Astrocyte (in vitro differentiated cells and primary cell): ENCODE results near the gene PCSK4. TPM values are rescaled to one million over a fixed set of nuclear protein-coding genes. Genes with fewer than 3 reads are reported as not detected.

Source experiments
- DNase-seq: peaks from one replicate; pipeline ENCODE4 v3.0.0-alpha.2; 2010; ENCODE audit warnings: low read depth
- FAIRE-seq: peaks from 2 replicates; lab custom pipeline; 2011; peaks lifted over from hg19 to GRCh38; lab: Jason Lieb, UNC
- H2AFZ ChIP-seq: 2 replicates; pipeline ENCODE4 v1.6.0; 2012; ENCODE audit warnings: low read depth, low read length, inconsistent platforms
- H3K27ac ChIP-seq: 2 replicates; pipeline ENCODE4 v1.5.1; 2011; ENCODE audit warnings: low read depth, low read length, inconsistent platforms
- H3K27me3 ChIP-seq: 2 replicates; pipeline ENCODE4 v1.6.0; 2011; ENCODE audit warnings: low read length, inconsistent platforms; ENCODE audit not compliant: insufficient read depth
- H3K36me3 ChIP-seq: 2 replicates; pipeline ENCODE4 v1.5.1; 2011; ENCODE audit warnings: low read length, inconsistent platforms; ENCODE audit not compliant: insufficient read depth
- H3K4me1 ChIP-seq: 2 replicates; pipeline ENCODE4 v1.5.1; 2011; ENCODE audit warnings: low read length, inconsistent platforms; ENCODE audit not compliant: insufficient read depth
- H3K4me2 ChIP-seq: 2 replicates; pipeline ENCODE4 v1.6.0; 2012; ENCODE audit warnings: low read length, inconsistent platforms
- H3K4me3 ChIP-seq: 2 replicates; pipeline ENCODE4 v1.5.1; 2011; ENCODE audit warnings: low read depth, mild to moderate bottlenecking, low read length, inconsistent platforms; ENCODE audit not compliant: insufficient read depth
- H3K79me2 ChIP-seq: 2 replicates; pipeline ENCODE4 v1.6.0; 2012; ENCODE audit warnings: mild to moderate bottlenecking, low read length, inconsistent platforms; ENCODE audit not compliant: insufficient read depth
- H3K9ac ChIP-seq: 2 replicates; pipeline ENCODE4 v1.6.0; 2012; ENCODE audit warnings: mild to moderate bottlenecking, low read length, inconsistent platforms
- H3K9me3 ChIP-seq: 2 replicates; pipeline ENCODE4 v1.5.1; 2012; ENCODE audit warnings: low read depth, mild to moderate bottlenecking, low read length, inconsistent platforms; ENCODE audit not compliant: insufficient read depth
- H4K20me1 ChIP-seq: 2 replicates; pipeline ENCODE4 v1.6.0; 2012; ENCODE audit warnings: low read length, inconsistent platforms; ENCODE audit not compliant: insufficient read depth
- H3K27ac Mint-ChIP-seq: one replicate; pipeline ENCODE4 v1.8.0; 2021; ENCODE audit warnings: mild to moderate bottlenecking, mixed read lengths; ENCODE audit not compliant: unreplicated experiment
- H3K27me3 Mint-ChIP-seq: one replicate; pipeline ENCODE4 v1.8.0; 2021; ENCODE audit warnings: low read depth, mixed read lengths; ENCODE audit not compliant: unreplicated experiment
- H3K36me3 Mint-ChIP-seq: one replicate; pipeline ENCODE4 v1.8.0; 2021; ENCODE audit warnings: low read depth, mixed read lengths; ENCODE audit not compliant: unreplicated experiment
- H3K4me1 Mint-ChIP-seq: one replicate; pipeline ENCODE4 v1.8.0; 2021; ENCODE audit warnings: low read depth, mixed read lengths; ENCODE audit not compliant: unreplicated experiment
- H3K4me3 Mint-ChIP-seq: one replicate; pipeline ENCODE4 v1.8.0; 2021; ENCODE audit warnings: mild to moderate bottlenecking, moderate library complexity, mixed read lengths; ENCODE audit not compliant: unreplicated experiment
- H3K9me3 Mint-ChIP-seq: one replicate; pipeline ENCODE4 v1.8.0; 2021; ENCODE audit warnings: mild to moderate bottlenecking, mixed read lengths; ENCODE audit not compliant: unreplicated experiment
- CTCF ChIP-seq: IDR thresholded peaks from 2 replicates; pipeline ENCODE4 v1.5.1; 2011; ENCODE audit warnings: low read depth, mild to moderate bottlenecking, inconsistent platforms, low read length, moderate library complexity; ENCODE audit not compliant: insufficient read depth
- EZH2 ChIP-seq: IDR thresholded peaks from 2 replicates; pipeline ENCODE4 v1.6.1; 2012; ENCODE audit warnings: mild to moderate bottlenecking, low read length, inconsistent platforms; ENCODE audit not compliant: insufficient read depth
- total RNA-seq: library from RNA; stranded (reverse); gene quantifications from 2 replicates; pipeline ENCODE4 v1.2.1, GENCODE V29; 2021

Gene PCSK4
- total RNA-seq, 1 donor from 2014 or later = 2.7 TPM

DNA sequence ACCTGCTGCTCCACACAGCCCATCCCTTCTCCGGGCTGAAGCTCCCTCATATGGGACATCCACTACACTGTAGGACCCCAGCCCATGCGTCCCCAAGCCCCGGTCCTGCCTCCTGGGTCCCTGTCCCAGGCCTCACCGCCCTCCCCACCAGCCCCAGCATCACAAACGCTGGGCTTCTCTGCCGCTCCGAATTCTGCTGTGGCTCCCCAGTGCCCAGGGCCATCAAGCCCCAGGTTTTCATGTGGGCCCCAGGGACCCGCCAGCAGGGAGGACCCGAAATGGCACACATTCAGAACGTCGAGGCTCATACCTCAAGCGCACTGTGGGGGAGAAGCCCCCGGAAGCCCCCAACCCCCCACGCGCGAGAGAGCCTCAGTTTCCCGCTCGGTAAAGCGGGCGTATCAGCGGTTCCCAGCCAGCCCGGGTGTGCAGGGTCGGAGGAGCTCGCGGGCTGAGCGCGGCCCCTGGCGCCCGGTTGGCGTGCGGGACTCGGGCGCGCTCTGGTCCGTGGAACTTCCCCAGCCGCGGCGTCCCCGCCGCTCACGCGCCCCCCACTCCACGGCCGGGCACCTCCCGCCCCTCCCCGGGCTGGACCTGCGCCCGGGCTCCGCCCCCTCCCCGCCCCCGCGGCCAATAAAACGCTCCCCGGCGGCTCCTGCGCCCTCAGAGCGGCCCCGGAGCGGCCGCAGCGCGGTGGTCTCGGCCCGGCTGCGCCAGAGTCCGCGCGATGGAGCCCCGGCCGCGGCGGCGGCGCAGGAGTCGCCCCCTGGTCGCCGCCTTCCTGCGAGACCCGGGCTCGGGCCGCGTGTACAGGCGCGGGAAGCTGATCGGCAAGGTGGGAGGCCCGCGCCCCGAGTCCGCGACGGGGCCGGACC is 33.5 kb upstream of the PCSK4 start, which contains the start of gene PLK5:
PLK5 (plus strand) TSS at position 666 of the 875 bp plus-strand sequence. CDS start 2,920 bp downstream, outside the sequence.
- FAIRE-seq = no peak
- H3K9ac ChIP-seq = no peak within 1 kb of the TSS

GRCh38 chr19:1522838-1523237 is 32.7 kb upstream of the PCSK4 start:
- peaks cover 50% of the 10 kb centered on the region for H3K27me3 Mint-ChIP-seq
- Histone ChIP-seq H3K27me3 (peaks cover 27% of the 10 kb centered on the region), H4K20me1 (peaks cover 7% of the 10 kb centered on the region), H3K9ac (no peak overlapping the region), H3K27ac (no peak overlapping the region), H3K4me1 (no peaks in the 10 kb centered on the region), H3K9me3 (peaks cover 3% of the 10 kb centered on the region), H2AFZ (no peak overlapping the region), H3K79me2 (no peaks in the 10 kb centered on the region), H3K36me3 (no peaks in the 10 kb centered on the region), H3K4me3 (no peak overlapping the region), H3K4me2 (no peak overlapping the region)
- no peaks in the 10 kb centered on the region for H3K36me3 Mint-ChIP-seq
- H3K4me1 Mint-ChIP-seq = no peaks in the 10 kb centered on the region
- H3K27ac Mint-ChIP-seq = no peak overlapping the region
- no peak for TF ChIP-seq EZH2
- no peak for TF ChIP-seq CTCF
- no peak for DNase-seq
- no peak overlapping the region for H3K4me3 Mint-ChIP-seq
- H3K9me3 Mint-ChIP-seq = peaks cover 4% of the 10 kb centered on the region
- no peak for FAIRE-seq

More for the DNA sequence above, 33.5 kb upstream of the PCSK4 start, which contains the start of gene PLK5:
- no peaks in the 10 kb centered on the region for H3K79me2 ChIP-seq
- H3K4me3 Mint-ChIP-seq = peak within 1 kb of the TSS; percentile 76
- peaks cover 45% of the 10 kb centered on the region for H3K27me3 Mint-ChIP-seq
- peaks cover 3% of the 10 kb centered on the region for H3K9me3 ChIP-seq
- H2AFZ ChIP-seq = no peak within 1 kb of the TSS
- H3K4me1 ChIP-seq = no peaks in the 10 kb centered on the region
- H3K36me3 Mint-ChIP-seq = no peaks in the 10 kb centered on the region
- H3K27me3 ChIP-seq = peaks cover 27% of the 10 kb centered on the region
- H4K20me1 ChIP-seq = peaks cover 7% of the 10 kb centered on the region
- no peak within 1 kb of the TSS for H3K27ac Mint-ChIP-seq
- peaks cover 4% of the 10 kb centered on the region for H3K9me3 Mint-ChIP-seq
- peak within 1 kb of the TSS; percentile 50 for H3K4me2 ChIP-seq
- no peak for TF ChIP-seq EZH2
- TF ChIP-seq CTCF = no peak
- no peak within 1 kb of the TSS for H3K4me3 ChIP-seq
- no peaks in the 10 kb centered on the region for H3K36me3 ChIP-seq
- no peak within 1 kb of the TSS for H3K27ac ChIP-seq
- no peaks in the 10 kb centered on the region for H3K4me1 Mint-ChIP-seq
- DNase-seq = no peak

GRCh38 chr19:1522061-1522460 is 31.9 kb upstream of the PCSK4 start:
- Histone ChIP-seq H2AFZ (no peak overlapping the region), H3K9ac (no peak overlapping the region), H3K4me1 (no peaks in the 10 kb centered on the region), H3K36me3 (no peaks in the 10 kb centered on the region), H3K9me3 (peaks cover 3% of the 10 kb centered on the region), H3K79me2 (no peaks in the 10 kb centered on the region), H3K4me2 (no peak overlapping the region), H4K20me1 (peaks cover 7% of the 10 kb centered on the region), H3K27ac (no peak overlapping the region), H3K4me3 (no peak overlapping the region), H3K27me3 (peaks cover 27% of the 10 kb centered on the region)
- H3K4me1 Mint-ChIP-seq = no peaks in the 10 kb centered on the region
- H3K4me3 Mint-ChIP-seq = no peak overlapping the region
- peaks cover 45% of the 10 kb centered on the region for H3K27me3 Mint-ChIP-seq
- no peak for FAIRE-seq
- no peak overlapping the region for H3K27ac Mint-ChIP-seq
- TF ChIP-seq EZH2 (no peak), CTCF (no peak)
- peaks cover 4% of the 10 kb centered on the region for H3K9me3 Mint-ChIP-seq
- DNase-seq = no peak
- no peaks in the 10 kb centered on the region for H3K36me3 Mint-ChIP-seq
